ENCODE data around the gene NUP50.
A peak's percentile ranks its signal among the peaks of the same experiment; 100 is the strongest.

Gene NUP50

GRCh38 chr22:45166932-45167331, 3.2 kb downstream of the NUP50 start:
- ChIA-PET POLR2A (ENCODE audit: low non-redundant PET) (no interaction called here), CTCF (interaction anchor here (0.6 kb wide), 1 partner anchor 228 kb away, joined by 3 read pairs; no protein-coding TSS in a partner anchor)
- no peak for TF ChIP-seq CTCF (conservative IDR thresholded peaks at IDR 0.05; ENCODE audit: low read depth)
- no peak overlapping the region for H3K27ac ChIP-seq
- DNase-seq (ENCODE audit: low spot score): no peak

- no peak for TF ChIP-seq CTCF (conservative IDR thresholded peaks at IDR 0.05; ENCODE audit: low read depth)
- POLR2A ChIA-PET (ENCODE audit: low non-redundant PET): no interaction called here
- CTCF ChIA-PET: no interaction called here
- DNase-seq (ENCODE audit: low spot score): no peak
- no peak overlapping the region for H3K27ac ChIP-seq
Observed at GRCh38 chr22:45169591-45170466, 6.1 kb downstream of the NUP50 start.

GRCh38 chr22:45171830-45172229, 8.1 kb downstream of the NUP50 start:
- no peak overlapping the region for H3K27ac ChIP-seq
- POLR2A ChIA-PET (ENCODE audit: low non-redundant PET): no interaction called here
- no peak for DNase-seq (ENCODE audit: low spot score)
- no peak for TF ChIP-seq CTCF (conservative IDR thresholded peaks at IDR 0.05; ENCODE audit: low read depth)
- CTCF ChIA-PET: no interaction called here

- ChIA-PET POLR2A (ENCODE audit: low non-redundant PET) (interaction anchor here (0.5 to 0.7 kb wide), 2 partner anchors 9 to 38 kb away, joined by 3 read pairs; partner anchors contain the start of gene NUP50), CTCF (no interaction called here)
- H3K27ac ChIP-seq: no peak overlapping the region
- DNase-seq (ENCODE audit: low spot score): no peak
- no peak for TF ChIP-seq CTCF (conservative IDR thresholded peaks at IDR 0.05; ENCODE audit: low read depth)
Observed at GRCh38 chr22:45172881-45173585, 9.3 kb downstream of the NUP50 start.

GRCh38 chr22:45179276-45180049, 15.7 kb downstream of the NUP50 start:
- ChIA-PET CTCF (no interaction called here), POLR2A (ENCODE audit: low non-redundant PET) (no interaction called here)
- peak overlapping the region; percentile 20; the same call in 1 of the 2 replicates for H3K27ac ChIP-seq
- no peak for DNase-seq (ENCODE audit: low spot score)
- no peak for TF ChIP-seq CTCF (conservative IDR thresholded peaks at IDR 0.05; ENCODE audit: low read depth)

- peak overlapping the region; percentile 20; the same call in 1 of the 2 replicates for H3K27ac ChIP-seq
- CTCF ChIA-PET: no interaction called here
- TF ChIP-seq CTCF (conservative IDR thresholded peaks at IDR 0.05; ENCODE audit: low read depth): no peak
- POLR2A ChIA-PET (ENCODE audit: low non-redundant PET): no interaction called here
- no peak for DNase-seq (ENCODE audit: low spot score)
Observed at GRCh38 chr22:45180146-45180679, 16.5 kb downstream of the NUP50 start.

Data from RWPE1 (cell line).